CD4-positive, alpha-beta T cell (primary cell): Measurements from ENCODE around the gene CLCN3. TPM values are rescaled to one million over a fixed set of nuclear protein-coding genes. Genes with fewer than 3 reads are reported as not detected.

Experiments used
- ATAC-seq: fragments of 200-7000 bp; cut with Tn5 transposase; one replicate; pipeline ENCODE4 v1.10.0; 2022; ENCODE audit warnings: mild to moderate bottlenecking; ENCODE audit not compliant: poor library complexity
- CTCF ChIA-PET: fragments of 350-600 bp; sonication (Branson Sonifier 250); formaldehyde crosslinking; loops from one replicate; lab custom pipeline; 2021; ENCODE audit warnings: antibody characterized with exemption, inconsistent platforms; lab: Charles Lee
- POLR2A ChIA-PET: fragments of 350-600 bp; sonication (Branson Sonifier 250); formaldehyde crosslinking; loops from one replicate; lab custom pipeline; 2021; ENCODE audit warnings: antibody characterized with exemption, inconsistent platforms; lab: Charles Lee
- DNase-seq, 14 experiments: peaks; one replicate each; pipeline ENCODE4 v3.0.0-alpha.2; 2013 to 2020; ENCODE audit warnings: mixed read lengths in 2 of 14
- H3K27ac ChIP-seq, 2 donors: one replicate each; pipeline versions ENCODE4 v1.5.1 to v1.7.0; 2013; ENCODE audit warnings: low read length in 2 of 2, low read depth in 1 of 2, mild to moderate bottlenecking in 1 of 2
- H3K27me3 ChIP-seq, 2 experiments: 1 replicate in 1 of 2; 2 replicates in 1 of 2; pipeline versions ENCODE4 v1.6.1 to v1.7.0; 2013; ENCODE audit warnings: low read length in 2 of 2, control low read depth in 1 of 2, mild to moderate bottlenecking in 1 of 2, moderate library complexity in 1 of 2; ENCODE audit not compliant: insufficient read depth in 2 of 2, control insufficient read depth in 1 of 2
- H3K36me3 ChIP-seq: one replicate; pipeline ENCODE4 v1.6.1; 2013; ENCODE audit warnings: low read length, control low read depth; ENCODE audit not compliant: insufficient read depth
- H3K4me1 ChIP-seq: one replicate; pipeline ENCODE4 v1.6.1; 2013; ENCODE audit warnings: low read length, control low read depth; ENCODE audit not compliant: insufficient read depth
- H3K4me3 ChIP-seq: one replicate; pipeline ENCODE4 v1.5.1; 2013; ENCODE audit warnings: mild to moderate bottlenecking, low read length, moderate library complexity
- H3K9me3 ChIP-seq, 2 experiments: 1 replicate in 1 of 2; 2 replicates in 1 of 2; pipeline versions ENCODE4 v1.6.1 to v1.7.0; 2013; ENCODE audit warnings: low read length in 2 of 2, mild to moderate bottlenecking in 2 of 2, control low read depth in 1 of 2, moderate library complexity in 1 of 2; ENCODE audit not compliant: control insufficient read depth in 1 of 2, insufficient read depth in 1 of 2
- H3K27ac Mint-ChIP-seq: one replicate; pipeline ENCODE4 v1.8.0; 2020; ENCODE audit warnings: mixed read lengths
- H3K27me3 Mint-ChIP-seq: one replicate; pipeline ENCODE4 v1.8.0; 2021; ENCODE audit warnings: mixed read lengths
- H3K36me3 Mint-ChIP-seq: one replicate; pipeline ENCODE4 v1.8.0; 2021; ENCODE audit warnings: low read depth, mixed read lengths
- H3K4me1 Mint-ChIP-seq: one replicate; pipeline ENCODE4 v1.8.0; 2021; ENCODE audit warnings: low read depth, mixed read lengths
- H3K4me3 Mint-ChIP-seq: one replicate; pipeline ENCODE4 v1.8.0; 2020; ENCODE audit warnings: mild to moderate bottlenecking, mixed read lengths
- H3K9me3 Mint-ChIP-seq: one replicate; pipeline ENCODE4 v1.8.0; 2020; ENCODE audit warnings: mixed read lengths
- intact Hi-C, 2 experiments: fragments of 100-400 bp; cut with DNase I in 1 of 2; cut with micrococcal nuclease in 1 of 2; formaldehyde crosslinking; loops; one replicate each; pipeline versions ENCODE4 v1.15.1 to v1.9.0; 2023 to 2025; cut with DNase I, micrococcal nuclease
- total RNA-seq, 174 experiments: library from RNA in 2 of 174; stranded (reverse) in 2 of 174; gene quantifications; one replicate each; pipeline ENCODE4 v1.2.3 and lab custom pipeline; 2021 to 2026
- TF ChIP-seq, protein P1 (sequence below): fragments of 200-600 bp; IDR thresholded peaks from one replicate; pipeline ENCODE4 v1.8.0; 2022; ENCODE audit warnings: antibody characterized with exemption, mild to moderate bottlenecking

Gene CLCN3
- total RNA-seq, 2 experiments from 2014 or later, result 9.0 to 9.2 TPM

DNA sequence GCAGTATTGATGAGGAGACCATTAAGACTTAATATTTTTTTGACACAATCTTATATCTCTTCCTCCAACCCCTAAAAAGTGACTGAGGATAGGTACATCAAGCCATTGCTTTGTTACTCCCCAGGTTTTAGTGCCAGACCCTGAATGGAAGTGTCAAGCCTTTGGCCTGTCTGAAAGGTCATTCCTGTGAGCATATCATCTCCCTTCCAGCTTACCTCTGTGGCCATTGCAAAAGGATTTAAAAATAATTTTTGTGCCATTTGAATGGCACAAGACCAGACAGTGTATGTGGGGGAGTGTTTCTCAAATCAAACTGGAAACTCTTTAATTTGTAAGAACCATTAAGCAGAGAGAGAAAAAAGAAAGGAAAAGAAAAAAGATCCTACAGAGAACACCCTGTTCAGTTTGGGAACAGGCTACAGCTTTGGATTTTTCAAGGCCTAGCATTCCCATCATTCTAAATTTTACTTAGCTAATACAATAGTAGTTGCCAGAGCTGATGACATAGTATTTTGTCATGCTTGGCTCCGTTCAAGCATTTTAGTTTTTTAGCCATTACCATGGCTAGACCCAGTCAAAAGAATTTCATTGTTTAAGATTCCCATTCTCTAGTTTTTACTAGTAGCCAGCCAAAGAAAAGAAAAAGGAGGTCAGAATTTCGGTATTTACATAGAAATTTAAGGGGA, 87.7 kb downstream of the CLCN3 start:
- no peaks in the 10 kb centered on the region for H3K9me3 ChIP-seq
- no peak overlapping the region for H3K4me3 Mint-ChIP-seq
- CTCF ChIA-PET, result no interaction called here
- no peaks in the 10 kb centered on the region for H3K27me3 ChIP-seq
- peaks cover 61% of the 10 kb centered on the region for H3K36me3 Mint-ChIP-seq
- no peaks in the 10 kb centered on the region for H3K4me1 ChIP-seq
- ATAC-seq, result no peak
- POLR2A ChIA-PET, result no interaction called here
- intact Hi-C loops, result no loop called here
- no peaks in the 10 kb centered on the region for H3K9me3 Mint-ChIP-seq
- peaks cover 19% of the 10 kb centered on the region for H3K36me3 ChIP-seq
- TF ChIP-seq, protein P1, sequence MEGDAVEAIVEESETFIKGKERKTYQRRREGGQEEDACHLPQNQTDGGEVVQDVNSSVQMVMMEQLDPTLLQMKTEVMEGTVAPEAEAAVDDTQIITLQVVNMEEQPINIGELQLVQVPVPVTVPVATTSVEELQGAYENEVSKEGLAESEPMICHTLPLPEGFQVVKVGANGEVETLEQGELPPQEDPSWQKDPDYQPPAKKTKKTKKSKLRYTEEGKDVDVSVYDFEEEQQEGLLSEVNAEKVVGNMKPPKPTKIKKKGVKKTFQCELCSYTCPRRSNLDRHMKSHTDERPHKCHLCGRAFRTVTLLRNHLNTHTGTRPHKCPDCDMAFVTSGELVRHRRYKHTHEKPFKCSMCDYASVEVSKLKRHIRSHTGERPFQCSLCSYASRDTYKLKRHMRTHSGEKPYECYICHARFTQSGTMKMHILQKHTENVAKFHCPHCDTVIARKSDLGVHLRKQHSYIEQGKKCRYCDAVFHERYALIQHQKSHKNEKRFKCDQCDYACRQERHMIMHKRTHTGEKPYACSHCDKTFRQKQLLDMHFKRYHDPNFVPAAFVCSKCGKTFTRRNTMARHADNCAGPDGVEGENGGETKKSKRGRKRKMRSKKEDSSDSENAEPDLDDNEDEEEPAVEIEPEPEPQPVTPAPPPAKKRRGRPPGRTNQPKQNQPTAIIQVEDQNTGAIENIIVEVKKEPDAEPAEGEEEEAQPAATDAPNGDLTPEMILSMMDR, result no peak
- DNase-seq, result no peak
- H3K27ac ChIP-seq, result no peak overlapping the region
- H3K27ac Mint-ChIP-seq, result no peak overlapping the region
- H3K4me3 ChIP-seq, result no peak overlapping the region
- no peaks in the 10 kb centered on the region for H3K4me1 Mint-ChIP-seq
- H3K27me3 Mint-ChIP-seq, result no peaks in the 10 kb centered on the region

DNA sequence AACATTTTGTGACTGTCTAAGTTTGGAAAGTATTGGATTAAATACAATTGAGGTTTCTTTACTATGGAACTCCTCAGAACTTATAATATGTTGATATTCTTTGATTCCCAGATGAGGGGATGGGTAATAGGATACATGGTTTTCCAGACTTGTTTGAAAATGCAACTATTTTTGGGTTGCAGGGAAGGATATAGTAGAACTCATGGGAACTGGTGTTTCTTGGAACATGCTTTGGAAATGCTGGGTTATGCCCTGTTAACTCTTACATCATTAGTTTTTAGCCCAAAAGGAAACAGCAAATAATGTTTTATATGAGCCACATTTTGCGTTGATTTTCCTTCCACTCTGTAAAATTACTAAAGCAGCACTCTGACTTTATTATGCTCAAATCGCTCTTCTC, 95.4 kb downstream of the CLCN3 start:
- H3K9me3 ChIP-seq, result no peaks in the 10 kb centered on the region
- ATAC-seq (no peak), DNase-seq (no peak)
- no peaks in the 10 kb centered on the region for H3K27me3 ChIP-seq
- no peaks in the 10 kb centered on the region for H3K27me3 Mint-ChIP-seq
- intact Hi-C loops, result loop anchor here in 1 of 2 experiments (10.0 kb wide), 1 partner anchor 51 kb away; no protein-coding TSS in a partner anchor
- H3K4me1 ChIP-seq, result no peaks in the 10 kb centered on the region
- peaks cover 32% of the 10 kb centered on the region for H3K36me3 ChIP-seq
- no peak overlapping the region for H3K27ac ChIP-seq
- H3K4me3 Mint-ChIP-seq, result no peak overlapping the region
- H3K4me1 Mint-ChIP-seq, result peaks cover 13% of the 10 kb centered on the region
- H3K9me3 Mint-ChIP-seq, result no peaks in the 10 kb centered on the region
- ChIA-PET CTCF (no interaction called here), POLR2A (no interaction called here)
- H3K4me3 ChIP-seq, result no peak overlapping the region
- no peak overlapping the region for H3K27ac Mint-ChIP-seq
- H3K36me3 Mint-ChIP-seq, result peaks cover 61% of the 10 kb centered on the region
- TF ChIP-seq, protein P1, result no peak

DNA sequence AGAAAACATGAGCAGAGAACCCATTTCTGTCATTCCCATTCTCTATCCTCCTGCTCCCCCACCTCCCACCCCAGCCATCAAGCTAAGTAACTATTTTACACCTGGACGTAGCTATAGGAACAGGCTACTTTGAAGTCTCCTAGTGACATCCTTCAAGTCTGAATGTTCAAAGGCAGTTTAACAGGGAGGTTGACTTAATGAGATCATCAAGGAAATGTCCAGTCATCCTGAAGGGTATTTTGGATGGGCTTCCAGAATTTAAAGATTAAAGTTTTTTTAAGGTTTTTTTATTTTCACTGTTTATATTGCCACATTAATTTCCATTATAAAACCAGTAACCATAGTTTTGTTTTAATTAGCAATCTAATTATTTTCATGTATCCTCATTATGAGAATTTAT, 96.3 kb downstream of the CLCN3 start:
- ATAC-seq (no peak), DNase-seq (no peak)
- Histone ChIP-seq H3K4me1 (no peaks in the 10 kb centered on the region), H3K9me3 (no peaks in the 10 kb centered on the region), H3K27me3 (no peaks in the 10 kb centered on the region), H3K27ac (no peak overlapping the region), H3K36me3 (peaks cover 32% of the 10 kb centered on the region), H3K4me3 (no peak overlapping the region)
- POLR2A ChIA-PET, result no interaction called here
- Mint-ChIP-seq H3K36me3 (peaks cover 57% of the 10 kb centered on the region), H3K4me1 (peaks cover 13% of the 10 kb centered on the region), H3K9me3 (no peaks in the 10 kb centered on the region), H3K4me3 (no peak overlapping the region), H3K27ac (no peak overlapping the region), H3K27me3 (no peaks in the 10 kb centered on the region)
- TF ChIP-seq, protein P1, result no peak
- CTCF ChIA-PET, result interaction anchor here (0.8 kb wide), 1 partner anchor 104 kb away, joined by 3 read pairs; no protein-coding TSS in a partner anchor
- intact Hi-C loops, result loop anchor here in 1 of 2 experiments (10.0 kb wide), 1 partner anchor 52 kb away; no protein-coding TSS in a partner anchor
